T-helper 2 cell (primary cell): Measurements from ENCODE around the gene MANF.

Experiments used
- DNase-seq, 5 experiments: peaks; one replicate each; pipeline versions ENCODE4 v3.0.0 to v3.0.0-alpha.2; 2012 to 2022

The MANF gene

GRCh38 chr3:51390246-51391074, 5.4 kb downstream of the MANF start:
- no peak for DNase-seq

GRCh38 chr3:51391075-51391565, 6.0 kb downstream of the MANF start, which contains the start of gene RBM15B:
Gene RBM15B, plus strand, starts transcription at chr3:51391285. Its CDS starts 115 bp downstream, at chr3:51391400.
- DNase-seq, result peak; percentile 96 to 98 (median 96)

DNA sequence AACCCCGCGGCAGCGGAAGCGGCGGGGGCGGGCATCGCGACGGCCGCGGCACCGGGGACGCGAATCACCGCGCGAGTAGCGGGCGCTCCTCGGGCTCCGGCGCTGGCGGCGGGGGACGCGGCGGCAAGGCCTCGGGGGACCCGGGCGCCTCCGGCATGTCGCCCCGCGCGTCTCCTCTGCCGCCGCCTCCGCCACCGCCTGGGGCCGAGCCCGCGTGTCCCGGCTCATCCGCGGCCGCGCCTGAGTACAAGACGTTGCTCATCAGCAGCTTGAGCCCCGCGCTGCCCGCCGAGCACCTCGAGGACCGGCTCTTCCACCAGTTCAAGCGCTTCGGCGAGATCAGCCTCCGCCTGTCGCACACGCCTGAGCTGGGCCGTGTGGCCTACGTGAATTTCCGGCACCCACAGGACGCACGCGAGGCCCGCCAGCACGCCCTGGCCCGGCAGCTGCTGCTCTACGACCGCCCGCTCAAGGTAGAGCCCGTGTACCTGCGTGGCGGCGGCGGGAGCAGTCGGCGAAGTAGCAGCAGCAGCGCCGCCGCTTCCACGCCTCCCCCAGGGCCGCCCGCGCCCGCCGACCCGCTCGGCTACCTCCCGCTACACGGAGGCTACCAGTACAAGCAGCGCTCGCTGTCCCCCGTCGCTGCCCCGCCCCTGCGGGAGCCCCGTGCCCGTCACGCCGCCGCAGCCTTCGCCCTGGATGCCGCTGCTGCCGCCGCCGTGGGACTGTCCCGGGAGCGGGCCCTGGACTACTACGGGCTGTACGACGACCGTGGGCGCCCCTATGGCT, 6.7 kb downstream of the MANF start:
- peak; percentile 17 to 80 (median 44) for DNase-seq

DNA sequence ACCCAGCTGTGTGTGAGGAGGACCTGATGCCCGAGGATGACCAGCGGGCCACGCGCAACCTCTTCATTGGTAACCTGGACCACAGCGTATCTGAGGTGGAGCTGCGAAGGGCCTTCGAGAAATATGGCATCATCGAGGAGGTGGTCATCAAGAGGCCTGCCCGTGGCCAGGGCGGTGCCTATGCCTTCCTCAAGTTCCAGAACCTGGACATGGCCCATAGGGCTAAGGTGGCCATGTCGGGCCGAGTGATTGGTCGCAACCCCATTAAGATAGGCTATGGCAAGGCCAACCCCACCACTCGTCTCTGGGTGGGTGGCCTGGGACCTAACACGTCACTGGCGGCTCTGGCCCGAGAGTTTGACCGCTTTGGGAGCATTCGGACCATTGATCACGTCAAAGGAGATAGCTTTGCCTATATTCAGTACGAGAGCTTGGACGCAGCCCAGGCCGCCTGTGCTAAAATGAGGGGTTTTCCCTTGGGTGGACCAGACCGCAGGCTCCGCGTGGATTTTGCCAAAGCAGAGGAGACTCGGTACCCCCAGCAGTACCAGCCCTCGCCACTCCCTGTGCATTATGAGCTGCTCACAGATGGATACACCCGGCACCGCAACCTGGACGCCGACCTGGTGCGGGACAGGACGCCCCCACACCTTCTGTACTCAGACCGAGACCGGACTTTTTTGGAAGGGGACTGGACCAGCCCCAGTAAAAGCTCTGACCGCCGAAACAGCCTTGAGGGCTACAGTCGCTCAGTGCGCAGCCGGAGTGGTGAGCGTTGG, 7.5 kb downstream of the MANF start:
- no peak for DNase-seq

DNA sequence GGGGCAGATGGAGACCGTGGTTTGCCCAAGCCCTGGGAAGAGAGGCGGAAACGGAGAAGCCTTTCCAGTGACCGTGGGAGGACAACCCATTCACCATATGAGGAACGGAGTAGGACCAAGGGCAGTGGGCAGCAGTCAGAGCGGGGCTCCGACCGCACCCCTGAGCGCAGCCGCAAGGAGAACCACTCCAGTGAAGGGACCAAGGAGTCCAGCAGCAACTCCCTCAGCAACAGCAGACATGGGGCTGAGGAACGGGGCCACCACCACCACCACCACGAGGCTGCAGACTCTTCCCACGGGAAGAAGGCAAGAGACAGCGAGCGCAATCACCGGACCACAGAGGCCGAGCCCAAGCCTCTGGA, 8.0 kb downstream of the MANF start:
- no peak for DNase-seq

GRCh38 chr3:51393564-51393963, 8.5 kb downstream of the MANF start:
- no peak for DNase-seq

- DNase-seq, result no peak
Measured at GRCh38 chr3:51394541-51394940, 9.4 kb downstream of the MANF start.

DNA sequence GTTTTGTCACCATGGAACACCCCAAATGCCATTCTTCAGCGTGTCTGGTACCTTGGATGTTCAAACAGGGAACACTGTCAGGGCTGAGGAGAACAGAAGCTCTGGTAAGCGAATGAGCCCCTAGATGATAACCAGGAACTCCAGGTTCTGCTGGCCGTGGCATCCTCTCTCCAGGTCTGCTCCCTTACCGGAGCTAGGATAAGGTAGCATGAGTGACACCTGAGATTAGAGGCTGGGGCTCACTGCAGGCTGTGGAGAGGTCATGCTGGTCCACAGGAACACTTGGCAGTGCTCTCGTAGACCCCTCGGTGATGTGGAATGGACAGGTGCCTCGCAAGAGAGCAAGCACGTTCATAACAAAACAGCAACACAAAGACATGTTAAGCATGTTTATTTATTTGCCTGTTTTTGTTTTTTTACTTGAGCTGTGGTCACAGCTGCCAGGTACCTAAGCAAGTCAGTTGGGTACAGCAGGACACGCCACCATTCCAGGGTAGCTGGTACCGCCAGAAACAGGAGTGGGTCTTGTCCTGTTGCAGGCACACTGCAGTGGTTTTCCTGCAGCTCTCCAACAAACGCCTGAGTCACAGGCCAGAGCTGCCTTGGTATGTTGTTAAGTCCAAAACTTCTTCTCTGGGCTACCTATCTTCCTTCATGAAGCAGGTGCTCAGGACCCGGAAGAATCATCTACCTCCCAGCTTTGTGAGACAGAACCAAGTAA, 10.6 kb downstream of the MANF start:
- no peak for DNase-seq

DNA sequence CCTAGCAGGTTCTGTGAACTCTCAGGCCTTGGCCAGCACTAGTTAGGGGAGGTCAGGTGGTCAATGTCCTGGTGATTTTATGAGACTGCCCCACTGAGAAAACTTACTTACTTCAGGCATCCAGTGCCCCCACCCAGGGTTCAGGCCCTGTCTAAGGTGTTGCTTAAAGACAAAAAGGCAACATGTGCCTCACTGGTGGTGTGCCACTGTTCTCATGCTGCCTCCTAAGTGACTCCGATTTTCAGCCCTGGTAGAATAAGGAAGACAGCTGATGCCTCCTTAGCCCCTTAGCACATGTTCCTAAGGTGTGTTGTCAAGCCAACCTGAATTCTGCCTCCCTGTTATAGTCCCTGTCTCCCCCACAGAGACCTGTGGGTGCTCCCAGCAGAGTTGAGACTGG, 11.3 kb downstream of the MANF start:
- DNase-seq, result no peak

GRCh38 chr3:51397392-51397791, 12.3 kb downstream of the MANF start:
- no peak for DNase-seq

GRCh38 chr3:51398595-51399310, 13.7 kb downstream of the MANF start:
- DNase-seq, result no peak

DNA sequence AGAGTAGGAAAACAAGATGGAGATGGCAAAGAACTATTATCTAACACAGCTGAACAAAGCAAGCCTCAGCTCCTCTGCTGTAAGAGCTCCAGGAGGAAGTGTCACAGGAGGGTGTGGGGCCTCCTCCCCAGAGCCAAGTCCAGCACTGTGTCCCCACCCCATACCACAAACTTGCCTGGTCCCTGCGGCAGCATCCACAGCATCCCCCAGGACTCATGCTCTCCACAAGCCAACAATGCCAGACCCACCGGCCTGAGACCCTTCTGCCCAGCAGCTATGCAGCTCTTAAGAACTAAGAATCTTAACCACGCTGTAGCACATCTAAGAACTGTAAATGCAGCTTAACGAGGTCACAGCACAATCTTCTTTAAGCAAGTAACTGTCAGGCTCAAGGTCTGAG, 15.1 kb downstream of the MANF start:
- no peak for DNase-seq

- DNase-seq, result no peak
Measured at GRCh38 chr3:51401735-51402134, 16.6 kb downstream of the MANF start.

DNA sequence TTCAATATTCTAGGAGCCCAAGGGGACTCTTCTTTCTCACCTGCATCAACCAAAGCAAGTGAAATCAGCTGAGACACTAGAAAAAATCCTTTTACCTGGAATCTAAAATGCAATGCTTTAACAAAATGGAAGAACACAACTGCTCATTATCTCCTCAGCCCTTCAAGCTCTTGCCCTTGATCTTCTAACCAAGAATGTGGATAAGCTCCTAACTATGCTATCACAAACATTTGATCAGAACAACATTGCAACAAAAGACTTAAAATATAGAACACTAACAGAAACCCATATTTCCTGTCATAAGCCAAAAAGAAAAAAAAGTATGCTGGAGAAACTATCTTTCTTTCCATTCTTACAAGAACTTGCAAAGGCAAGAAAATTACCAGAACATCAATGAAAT, 18.6 kb downstream of the MANF start:
- DNase-seq, result no peak

DNA sequence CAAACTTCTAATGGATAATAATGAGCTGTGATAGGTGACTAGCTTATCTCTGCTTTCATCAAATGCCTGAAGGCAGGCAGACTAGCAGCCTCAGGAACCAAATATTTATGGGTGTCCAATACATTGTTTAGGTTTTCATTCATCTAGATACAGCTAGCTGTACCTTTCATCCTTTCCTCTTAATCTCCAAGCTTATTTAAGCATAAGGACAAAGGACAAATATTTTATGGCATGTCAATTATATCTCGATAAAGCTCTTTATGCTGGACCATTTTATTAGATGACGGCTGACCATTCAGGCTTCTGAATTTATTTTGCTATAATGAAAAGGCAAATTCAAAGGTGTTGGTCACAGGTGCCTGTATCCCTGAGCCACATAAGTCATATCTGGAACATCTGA, 22.9 kb downstream of the MANF start:
- no peak for DNase-seq

GRCh38 chr3:51408813-51409212, 23.7 kb downstream of the MANF start:
- DNase-seq, result no peak

GRCh38 chr3:51422211-51422610, 37.1 kb downstream of the MANF start:
- DNase-seq, result no peak

DNA sequence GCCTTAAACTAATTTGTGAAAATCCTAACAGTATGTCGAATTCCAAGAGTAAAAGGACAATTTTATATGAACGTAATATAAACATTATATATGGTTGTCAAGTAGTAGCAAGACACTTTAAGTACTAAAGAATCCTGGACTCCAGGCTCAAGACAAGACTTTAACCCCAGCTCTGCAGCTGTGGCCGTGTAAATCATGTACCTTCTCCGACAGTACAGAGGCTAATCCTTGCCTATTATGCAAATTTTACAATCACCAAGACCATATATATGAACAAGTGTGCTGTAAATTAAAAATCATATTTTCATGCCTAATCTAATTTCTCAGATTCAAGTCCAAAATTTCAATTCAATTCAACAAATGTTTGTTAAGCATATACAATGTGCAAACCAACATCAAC, 41.8 kb downstream of the MANF start:
- DNase-seq, result no peak

DNA sequence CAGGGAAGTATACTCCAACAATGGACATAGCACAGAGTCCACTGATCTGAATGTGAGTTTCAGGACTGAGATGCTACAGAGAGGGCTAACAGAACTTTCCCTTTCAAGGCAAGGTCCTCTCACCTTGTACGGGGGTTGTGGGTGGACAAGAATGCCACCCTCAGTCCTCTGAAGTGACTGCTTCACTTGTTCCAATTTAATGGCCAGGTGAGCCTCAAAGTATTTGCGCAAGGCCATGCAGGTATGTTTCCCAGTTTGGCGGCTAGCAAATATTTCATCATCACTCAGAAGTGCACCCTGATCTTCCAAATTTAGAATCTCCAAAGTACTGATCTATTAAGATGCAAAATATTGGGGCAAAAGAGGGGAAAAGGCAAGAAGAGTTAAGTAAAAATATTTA, 44.0 kb downstream of the MANF start:
- DNase-seq, result no peak

- DNase-seq, result no peak
Measured at GRCh38 chr3:51434110-51434509, 49.0 kb downstream of the MANF start.

DNA sequence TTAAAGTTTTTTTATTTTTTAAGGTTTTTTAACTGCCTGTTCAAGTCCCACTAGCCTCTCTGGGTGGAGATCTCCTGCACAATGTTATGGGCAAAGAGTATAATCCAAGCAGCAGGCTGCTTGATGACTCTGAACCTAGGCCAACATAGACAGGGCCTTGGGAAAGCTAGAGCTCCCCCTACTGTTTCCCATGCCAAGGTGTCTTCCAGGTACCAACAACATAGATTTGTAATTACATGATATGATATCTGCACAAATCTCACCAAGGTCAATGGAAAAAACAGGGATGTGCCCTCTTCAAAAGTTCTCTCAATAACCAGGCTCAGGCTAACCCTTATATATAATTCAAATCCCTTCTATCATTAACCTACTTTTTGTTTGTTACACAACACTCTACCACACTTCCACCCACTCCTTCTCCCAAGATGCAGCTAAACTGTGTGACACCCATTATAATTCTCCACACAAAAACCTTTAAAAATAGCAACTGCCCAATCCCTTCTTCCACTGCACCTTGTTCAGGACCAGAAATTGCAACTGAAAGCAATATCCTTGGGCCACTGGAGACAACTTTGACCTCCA, 49.7 kb downstream of the MANF start:
- DNase-seq, result peak in 4 of 5 experiments; percentile 5 to 72 (median 22)
